Stimulated activated naive CD4-positive, alpha-beta T cell (primary cell): Measurements from ENCODE around the gene ANKRD17.
"Not testable (repeated sequence)": the region's sequence is repeated elsewhere in the genome, so short reads cannot be mapped to it uniquely, and the experiment has no call there.

Experiments used
- DNase-seq, 6 experiments: peaks; one replicate each; lab custom pipeline; 2025; lab: John Stamatoyannopoulos, UW

Gene ANKRD17, protein sequence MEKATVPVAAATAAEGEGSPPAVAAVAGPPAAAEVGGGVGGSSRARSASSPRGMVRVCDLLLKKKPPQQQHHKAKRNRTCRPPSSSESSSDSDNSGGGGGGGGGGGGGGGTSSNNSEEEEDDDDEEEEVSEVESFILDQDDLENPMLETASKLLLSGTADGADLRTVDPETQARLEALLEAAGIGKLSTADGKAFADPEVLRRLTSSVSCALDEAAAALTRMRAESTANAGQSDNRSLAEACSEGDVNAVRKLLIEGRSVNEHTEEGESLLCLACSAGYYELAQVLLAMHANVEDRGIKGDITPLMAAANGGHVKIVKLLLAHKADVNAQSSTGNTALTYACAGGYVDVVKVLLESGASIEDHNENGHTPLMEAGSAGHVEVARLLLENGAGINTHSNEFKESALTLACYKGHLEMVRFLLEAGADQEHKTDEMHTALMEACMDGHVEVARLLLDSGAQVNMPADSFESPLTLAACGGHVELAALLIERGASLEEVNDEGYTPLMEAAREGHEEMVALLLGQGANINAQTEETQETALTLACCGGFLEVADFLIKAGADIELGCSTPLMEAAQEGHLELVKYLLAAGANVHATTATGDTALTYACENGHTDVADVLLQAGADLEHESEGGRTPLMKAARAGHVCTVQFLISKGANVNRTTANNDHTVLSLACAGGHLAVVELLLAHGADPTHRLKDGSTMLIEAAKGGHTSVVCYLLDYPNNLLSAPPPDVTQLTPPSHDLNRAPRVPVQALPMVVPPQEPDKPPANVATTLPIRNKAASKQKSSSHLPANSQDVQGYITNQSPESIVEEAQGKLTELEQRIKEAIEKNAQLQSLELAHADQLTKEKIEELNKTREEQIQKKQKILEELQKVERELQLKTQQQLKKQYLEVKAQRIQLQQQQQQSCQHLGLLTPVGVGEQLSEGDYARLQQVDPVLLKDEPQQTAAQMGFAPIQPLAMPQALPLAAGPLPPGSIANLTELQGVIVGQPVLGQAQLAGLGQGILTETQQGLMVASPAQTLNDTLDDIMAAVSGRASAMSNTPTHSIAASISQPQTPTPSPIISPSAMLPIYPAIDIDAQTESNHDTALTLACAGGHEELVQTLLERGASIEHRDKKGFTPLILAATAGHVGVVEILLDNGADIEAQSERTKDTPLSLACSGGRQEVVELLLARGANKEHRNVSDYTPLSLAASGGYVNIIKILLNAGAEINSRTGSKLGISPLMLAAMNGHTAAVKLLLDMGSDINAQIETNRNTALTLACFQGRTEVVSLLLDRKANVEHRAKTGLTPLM (N-terminal part only)

DNA sequence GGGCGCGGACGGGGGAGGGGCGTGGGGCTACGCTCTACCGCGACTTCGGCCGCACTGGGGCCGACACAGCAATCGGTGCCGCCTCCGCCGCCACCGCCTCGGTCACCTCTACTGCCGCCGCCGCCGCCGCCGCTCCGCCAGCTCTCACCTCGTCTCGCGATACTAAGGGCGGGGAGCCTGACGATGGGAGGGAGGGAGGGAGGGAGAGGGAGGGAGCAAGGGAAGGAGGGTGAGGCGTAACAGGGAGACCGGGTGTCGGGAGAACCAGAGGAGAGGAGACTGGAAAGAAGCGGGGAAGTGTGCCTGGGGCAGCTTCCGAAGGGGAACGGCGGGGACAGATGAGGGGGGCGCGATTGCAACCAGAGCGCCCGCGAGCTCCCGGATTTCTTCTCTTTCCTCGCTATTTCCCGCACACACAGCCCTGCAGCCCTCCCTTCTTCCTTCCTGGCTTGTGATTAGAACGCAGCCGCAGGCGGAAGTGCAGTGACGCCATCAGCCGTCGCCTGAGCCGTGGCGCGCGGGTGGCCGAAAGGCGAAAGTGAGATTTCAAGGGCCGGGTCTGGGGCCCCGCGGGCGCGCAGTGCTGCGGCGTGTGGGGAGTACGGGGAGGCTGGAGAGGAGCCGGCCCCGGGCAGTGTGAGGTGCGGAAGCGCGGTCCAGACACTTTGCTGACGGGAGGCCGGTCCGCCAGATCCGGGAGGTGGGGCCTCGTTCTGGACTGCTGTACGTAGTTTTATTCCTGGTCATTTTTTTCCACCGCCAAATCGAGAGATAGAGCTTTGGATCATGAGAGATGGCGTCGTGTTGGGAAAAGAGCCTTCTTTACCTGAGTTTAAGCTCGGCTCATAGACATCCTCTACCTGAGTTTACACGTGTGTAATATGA, at the start of gene ANKRD17:
TSS of gene ANKRD17 (minus strand) at position 113 of the 885 bp plus-strand sequence. CDS start 130 bp downstream, outside the sequence.
- peak; percentile 82 to 94 (median 86) for DNase-seq

DNA sequence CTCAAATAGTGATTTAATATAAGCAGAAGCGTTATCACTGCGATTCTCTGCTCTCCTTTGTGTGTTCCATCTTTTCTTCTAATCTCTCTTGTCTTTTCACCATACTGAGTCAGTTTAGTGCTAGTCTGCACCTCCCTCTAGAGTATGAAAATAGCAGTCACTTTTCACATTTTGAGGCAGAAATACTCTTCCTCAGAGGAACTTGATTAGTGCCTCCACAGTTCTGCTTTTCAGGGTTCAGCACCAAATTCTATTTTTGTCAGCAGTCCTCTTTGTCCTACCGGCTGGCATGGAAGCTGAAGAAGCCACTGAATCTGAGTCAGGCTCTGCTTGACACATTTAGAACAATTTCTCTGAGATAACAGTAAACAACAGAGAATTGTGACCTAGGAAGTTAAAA, 49.7 kb upstream of the ANKRD17 start:
- DNase-seq, result no peak

DNA sequence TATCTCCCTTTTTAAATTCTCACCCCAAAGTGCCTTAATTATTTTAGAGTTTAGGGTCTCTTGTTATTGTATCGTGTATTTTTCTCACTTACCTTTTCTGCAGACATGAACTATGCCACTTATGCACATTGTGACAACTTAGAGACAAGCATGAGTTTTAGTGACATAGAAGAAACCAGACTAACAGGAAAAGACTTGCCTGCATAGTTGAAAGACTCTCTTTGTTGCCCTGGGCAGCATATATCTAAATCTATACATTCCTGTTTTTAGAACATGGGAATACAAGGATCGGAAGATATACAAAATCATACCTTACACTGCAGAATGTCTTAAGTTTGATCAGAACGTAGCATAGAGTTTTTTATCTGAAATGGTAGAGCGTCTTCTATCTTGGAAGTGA, 45.1 kb upstream of the ANKRD17 start:
- no peak for DNase-seq

- no peak for DNase-seq
Observed at GRCh38 chr4:73299548-73300280, 41.1 kb upstream of the ANKRD17 start.

GRCh38 chr4:73292661-73293060, 34.1 kb upstream of the ANKRD17 start:
- DNase-seq, result not testable (repeated sequence)

GRCh38 chr4:73281982-73282381, 23.4 kb upstream of the ANKRD17 start:
- no peak for DNase-seq

- no peak for DNase-seq
Observed at GRCh38 chr4:73281396-73281795, 22.8 kb upstream of the ANKRD17 start.

DNA sequence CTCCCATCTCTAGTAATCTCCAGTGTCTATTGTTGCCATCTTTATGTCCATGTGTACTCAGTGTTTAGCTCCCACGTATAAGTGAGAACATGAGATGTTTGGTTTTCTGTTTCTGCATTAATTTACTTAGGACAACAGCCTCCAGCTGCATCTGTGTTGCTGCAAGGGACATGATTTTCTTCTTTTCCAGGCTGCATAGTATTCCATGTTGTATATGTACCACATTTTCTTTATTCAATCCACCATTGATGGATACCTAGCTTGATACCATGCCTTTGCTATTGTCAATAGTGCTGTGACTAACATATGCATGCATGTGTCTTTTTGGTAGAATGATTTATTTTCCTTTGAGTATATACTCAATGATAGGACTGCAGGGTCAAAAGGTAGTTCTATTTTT, 18.6 kb upstream of the ANKRD17 start:
- DNase-seq, result no peak

- DNase-seq, result no peak
Observed at GRCh38 chr4:73275318-73275654, 16.7 kb upstream of the ANKRD17 start.

DNA sequence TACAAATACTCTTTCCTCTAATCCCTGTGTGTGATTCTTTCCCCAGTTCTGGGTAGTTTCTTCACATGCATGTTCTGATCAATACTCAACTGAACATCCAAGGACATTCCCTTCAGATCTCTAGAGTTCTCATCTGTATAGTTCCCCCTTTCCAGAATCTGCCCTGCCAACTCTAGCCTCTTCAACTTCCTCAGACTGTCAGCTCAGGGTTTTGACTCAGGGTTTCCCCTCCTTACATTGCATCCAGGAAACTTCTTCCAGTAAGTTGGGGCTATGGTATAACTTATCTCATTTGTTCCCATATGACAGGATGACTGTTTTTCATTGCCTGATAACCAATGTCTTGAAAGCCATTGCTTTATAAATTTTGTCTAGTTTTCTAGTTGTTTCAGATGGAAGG, 14.2 kb upstream of the ANKRD17 start:
- DNase-seq, result no peak

- DNase-seq, result no peak
Observed at GRCh38 chr4:73267050-73267449, 8.5 kb upstream of the ANKRD17 start.

DNA sequence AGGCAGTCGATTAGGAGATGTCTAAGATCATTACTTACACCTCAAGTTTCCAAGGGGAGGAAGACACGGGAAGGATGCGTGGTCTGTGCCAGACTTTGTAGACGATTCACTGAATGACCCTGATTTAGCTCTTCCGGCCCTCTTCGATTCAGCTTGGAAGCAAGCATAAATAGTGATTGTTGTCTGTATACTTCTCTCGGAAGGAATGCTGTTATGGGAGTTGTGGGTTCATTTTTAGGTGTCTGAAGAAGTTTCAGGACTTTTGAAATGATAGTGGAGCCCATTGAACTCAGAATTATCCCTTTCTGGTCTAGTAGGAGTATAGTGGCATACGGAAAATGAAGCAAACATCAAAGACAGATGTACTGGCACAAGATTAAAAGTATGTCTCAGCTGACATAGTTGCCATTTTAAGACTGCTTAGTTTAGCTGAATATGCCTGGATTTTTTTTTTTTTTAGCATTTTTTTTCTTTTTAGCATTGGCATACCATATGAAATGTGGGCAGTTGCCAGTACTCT, 1.0 kb upstream of the ANKRD17 start:
- DNase-seq, result peak in 3 of 6 experiments; percentile 41 to 73 (median 66)

- peak in 4 of 6 experiments; percentile 75 to 91 (median 84) for DNase-seq
Observed at GRCh38 chr4:73258436-73258685, 237 bp downstream of the ANKRD17 start.

DNA sequence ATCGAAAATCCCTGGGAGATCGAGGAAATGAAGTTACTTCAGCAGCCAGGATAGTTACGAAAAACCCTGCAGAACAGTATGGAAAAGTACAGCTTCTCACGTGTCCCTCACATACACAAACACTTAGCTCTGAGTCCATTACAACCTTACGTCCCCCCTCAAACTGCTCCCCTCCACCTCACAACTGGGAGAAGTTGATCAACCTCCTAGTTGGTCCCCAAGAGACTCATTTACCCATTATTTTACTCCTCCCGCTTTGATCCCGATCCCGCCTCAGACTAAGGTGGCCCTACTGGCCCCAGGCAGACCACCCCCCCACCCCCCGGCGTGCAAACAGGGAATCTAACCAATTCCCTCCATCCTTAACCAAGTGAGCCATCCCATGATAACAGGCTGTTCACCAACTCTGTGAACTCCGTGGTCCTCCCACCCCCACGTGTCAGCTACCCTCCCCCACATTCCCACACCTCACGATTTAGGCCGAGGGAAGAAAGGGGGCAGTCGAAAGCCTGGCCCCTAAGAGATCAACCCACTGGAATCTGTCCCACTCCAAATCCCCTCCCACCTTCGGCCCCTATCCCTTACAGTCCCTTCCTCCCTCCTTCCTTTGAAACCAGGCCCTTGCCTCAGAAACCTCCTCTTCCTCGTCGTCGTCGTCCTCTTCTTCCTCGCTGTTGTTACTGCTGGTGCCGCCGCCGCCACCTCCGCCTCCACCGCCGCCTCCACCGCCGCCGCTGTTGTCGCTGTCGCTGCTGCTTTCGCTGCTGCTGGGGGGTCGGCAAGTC, 755 bp downstream of the ANKRD17 start:
- DNase-seq, result peak in 2 of 6 experiments; percentile 25 to 48

DNA sequence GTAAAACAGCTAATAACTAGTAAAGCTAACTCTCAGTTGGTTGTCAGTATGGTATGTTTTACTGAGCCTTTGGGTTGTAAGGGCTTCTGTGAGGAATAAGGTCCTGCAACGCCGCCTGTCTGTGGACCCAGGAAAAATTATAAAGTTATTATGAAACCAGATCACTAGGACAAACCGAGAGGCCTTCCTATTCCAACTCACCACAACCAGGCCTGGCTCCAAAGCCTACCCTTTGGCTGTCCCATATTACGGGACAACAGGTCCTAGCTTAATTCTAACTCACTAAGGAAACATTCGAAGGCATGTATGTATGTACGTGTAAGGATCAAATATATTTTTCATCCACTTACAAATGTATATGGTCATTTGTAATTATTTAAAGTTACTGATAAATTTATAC, 1.4 kb downstream of the ANKRD17 start:
- DNase-seq, result peak; percentile 23 to 63 (median 42)

GRCh38 chr4:73255847-73256246, 2.8 kb downstream of the ANKRD17 start:
- DNase-seq, result not testable (repeated sequence)

- no peak for DNase-seq
Observed at GRCh38 chr4:73252001-73252400, 6.6 kb downstream of the ANKRD17 start.

- DNase-seq, result no peak
Observed at GRCh38 chr4:73251384-73251783, 7.2 kb downstream of the ANKRD17 start.

DNA sequence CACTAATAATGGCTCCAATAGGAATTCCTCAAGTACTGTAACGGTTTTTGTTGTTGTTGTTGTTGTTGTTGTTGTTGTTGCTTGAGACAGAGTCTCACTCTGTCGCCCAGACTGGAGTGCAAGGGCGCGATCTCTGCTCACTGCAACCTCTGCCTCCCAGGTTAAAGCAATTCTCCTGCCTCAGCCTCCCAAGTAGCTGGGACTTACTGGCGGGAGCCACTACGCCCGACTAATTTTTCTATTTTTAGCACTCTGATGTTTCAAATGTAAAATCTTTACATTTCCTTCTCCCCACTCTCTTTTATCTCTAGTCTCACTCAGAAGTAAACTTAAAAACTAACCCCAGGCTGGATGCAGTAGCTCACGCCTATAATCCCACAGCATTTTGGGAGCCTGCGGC, 8.0 kb downstream of the ANKRD17 start:
- DNase-seq, result no peak

- no peak for DNase-seq
Observed at GRCh38 chr4:73248821-73249220, 9.8 kb downstream of the ANKRD17 start.
